GM12878 (cell line): ENCODE data around the gene ERAL1. TPM values are rescaled to one million over a fixed set of nuclear protein-coding genes. Genes with fewer than 3 reads are reported as not detected.

Source experiments
- CREM ChIP-seq: IDR thresholded peaks from 2 replicates; pipeline ENCODE4 v1.6.1; 2014; ENCODE audit warnings: antibody characterized with exemption, low read depth
- CTCF ChIP-seq, 3 experiments: IDR thresholded peaks in 2 of 3; conservative IDR thresholded peaks in 1 of 3; 2 replicates each; pipeline ENCODE4 v1.5.1; 2011; ENCODE audit warnings: low read depth in 3 of 3, low read length in 3 of 3, mild to moderate bottlenecking in 3 of 3, control low read depth in 2 of 3, moderate library complexity in 2 of 3, inconsistent platforms in 1 of 3, mixed read lengths in 1 of 3; ENCODE audit not compliant: control insufficient read depth in 2 of 3, insufficient read depth in 1 of 3; ENCODE audit errors: extremely low read depth in 1 of 3
- ETV6 ChIP-seq, 2 experiments: fragments of 450-650 bp in 1 of 2; IDR thresholded peaks in 1 of 2; conservative IDR thresholded peaks in 1 of 2; 2 replicates each; pipeline ENCODE4 v1.6.1; 2014; ENCODE audit warnings: antibody characterized with exemption in 1 of 2, borderline replicate concordance in 1 of 2, low read depth in 1 of 2, mild to moderate bottlenecking in 1 of 2, moderate library complexity in 1 of 2
- FOXK2 ChIP-seq: fragments of 450-650 bp; IDR thresholded peaks from 2 replicates; pipeline ENCODE4 v1.6.1; 2017; ENCODE audit warnings: mild to moderate bottlenecking, moderate library complexity
- KAT2A ChIP-seq: conservative IDR thresholded peaks from 2 replicates; pipeline ENCODE4 v1.6.1; 2011; ENCODE audit warnings: low read depth, low read length; ENCODE audit not compliant: control insufficient read depth
- MTA2 ChIP-seq: fragments of 450-650 bp; IDR thresholded peaks from 2 replicates; pipeline ENCODE4 v1.6.1; 2016; ENCODE audit warnings: low read depth, mild to moderate bottlenecking, moderate library complexity
- MTA3 ChIP-seq: IDR thresholded peaks from 2 replicates; pipeline ENCODE4 v1.6.1; 2012; ENCODE audit warnings: low read length, inconsistent platforms, borderline replicate concordance
- MYC ChIP-seq: IDR thresholded peaks from 2 replicates; pipeline ENCODE4 v1.6.1; 2011; ENCODE audit warnings: mild to moderate bottlenecking, low read length, moderate library complexity, inconsistent platforms; ENCODE audit not compliant: insufficient read depth, insufficient replicate concordance, insufficient read length, severe bottlenecking
- NFYA ChIP-seq: IDR thresholded peaks from 2 replicates; pipeline ENCODE4 v1.6.1; 2011; ENCODE audit warnings: low read depth, mild to moderate bottlenecking, low read length, improper control_type of control experiment, borderline replicate concordance
- NR2F1 ChIP-seq: fragments of 450-650 bp; conservative IDR thresholded peaks from 2 replicates; pipeline ENCODE4 v1.6.1; 2017; ENCODE audit warnings: mild to moderate bottlenecking
- PBX3 ChIP-seq: IDR thresholded peaks from 2 replicates; pipeline ENCODE4 v1.6.1; 2011; ENCODE audit warnings: mild to moderate bottlenecking, low read depth, low read length, moderate library complexity; ENCODE audit not compliant: insufficient replicate concordance
- POLR2A ChIP-seq: IDR thresholded peaks from 2 replicates; pipeline ENCODE4 v1.6.1; 2011; ENCODE audit warnings: low read depth, mild to moderate bottlenecking, low read length
- RAD51 ChIP-seq: fragments of 450-650 bp; IDR thresholded peaks from 2 replicates; pipeline ENCODE4 v1.6.1; 2016; ENCODE audit warnings: moderate library complexity, mild to moderate bottlenecking, inconsistent platforms
- TCF12 ChIP-seq: IDR thresholded peaks from 2 replicates; pipeline ENCODE4 v1.6.1; 2011; ENCODE audit warnings: low read depth, mild to moderate bottlenecking, low read length
- TCF7 ChIP-seq: IDR thresholded peaks from 2 replicates; pipeline ENCODE4 v1.6.1; 2014; ENCODE audit warnings: antibody characterized with exemption, borderline replicate concordance
- WRNIP1 ChIP-seq: IDR thresholded peaks from 2 replicates; pipeline ENCODE4 v1.6.1; 2011; ENCODE audit warnings: low read depth, low read length, improper control_type of control experiment, borderline replicate concordance
- ZNF592 ChIP-seq: fragments of 450-650 bp; IDR thresholded peaks from 2 replicates; pipeline ENCODE4 v1.6.1; 2017; ENCODE audit warnings: mild to moderate bottlenecking, moderate library complexity
- ZZZ3 ChIP-seq: IDR thresholded peaks from 2 replicates; pipeline ENCODE4 v1.6.1; 2011; ENCODE audit warnings: low read depth; ENCODE audit not compliant: control insufficient read depth, insufficient read length
- polyA plus RNA-seq, 11 experiments: library from polyadenylated mRNA; depleted of rRNA in 4 of 11; unstranded in 6 of 11; stranded (reverse) in 5 of 11; fragments of >200 nt; fragmentation: Nextera tagmentation in 4 of 11; fragmentation: Illumina TruSeq in 1 of 11; extraction: Ambion mirVana in 4 of 11; extraction: Trizol in 1 of 11; gene quantifications; 1 replicate in 1 of 11; 2 replicates in 10 of 11; pipeline versions ENCODE4 v1.2.1 to v1.2.3, GENCODE V29; 2011 to 2016; ENCODE audit warnings: inconsistent platforms in 2 of 11, missing spikeins in 2 of 11, low read depth in 1 of 11
- total RNA-seq, 4 experiments: library from RNA; depleted of rRNA in 3 of 4; stranded (reverse); fragments of >200 nt in 3 of 4; fragmentation: Illumina TruSeq in 1 of 4; extraction: Trizol in 1 of 4; gene quantifications; 2 replicates each; pipeline versions ENCODE4 v1.2.1 to v1.2.3, GENCODE V29; 2013 to 2021
- TF ChIP-seq, protein P1 (sequence below): fragments of 450-650 bp; formaldehyde crosslinking; IDR thresholded peaks from 2 replicates; pipeline ENCODE4 v1.5.0; 2022; ENCODE audit warnings: mild to moderate bottlenecking, missing genetic modification characterization

The ERAL1 gene
- total and polyA plus RNA-seq, 10 of the 15 experiments (the other 5 are each of a cell fraction or from before 2014, with no cell fraction given) = 27.7 to 175 (median 104) TPM

DNA sequence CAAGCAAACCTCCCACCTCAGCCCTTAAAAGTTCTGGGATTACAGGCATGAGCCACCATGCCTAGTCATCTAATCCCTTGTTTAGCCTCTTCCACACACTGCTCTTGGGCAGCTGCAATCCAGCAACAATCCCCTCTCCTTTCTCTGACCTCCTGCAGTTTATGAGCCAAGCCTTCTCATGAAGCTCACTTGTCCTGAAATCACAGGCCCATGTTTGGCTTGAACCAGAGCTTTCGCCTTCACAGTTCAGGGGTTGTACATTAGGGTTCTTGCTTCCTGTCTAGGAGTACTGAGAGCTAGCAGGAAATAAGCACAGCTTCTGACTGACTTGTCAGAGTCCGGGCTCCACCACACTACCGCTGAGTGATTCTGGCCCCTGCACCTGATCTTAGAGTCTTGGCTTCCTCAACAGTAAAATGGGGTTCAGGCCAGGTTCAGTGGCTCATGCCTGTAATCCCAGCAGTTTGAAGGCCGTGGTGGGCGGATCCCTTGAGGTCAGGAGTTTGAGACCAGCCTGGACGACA is 16.3 kb downstream of the ERAL1 start (continued):
- TF ChIP-seq WRNIP1 = no peak
- peak in 1 of 2 experiments; percentile 67; a peak in 1 of 4 replicates for TF ChIP-seq ETV6 (conservative IDR thresholded peaks at IDR 0.05 in 1 of 2, IDR thresholded peaks at IDR 0.05 in 1 of 2; ENCODE audit: borderline replicate concordance in 1 of 2, low read depth in 1 of 2)
- peak; percentile 61 for TF ChIP-seq POLR2A
- TF ChIP-seq NR2F1 = no peak
- TF ChIP-seq RAD51 = no peak
- no peak for TF ChIP-seq NFYA
- TF ChIP-seq PBX3 = no peak
- TF ChIP-seq TCF7 = no peak
- no peak for TF ChIP-seq CTCF (IDR thresholded peaks at IDR 0.05 in 2 of 3, conservative IDR thresholded peaks at IDR 0.05 in 1 of 3; ENCODE audit: control insufficient read depth in 2 of 3, extremely low read depth in 1 of 3, insufficient read depth in 1 of 3, low read depth in 3 of 3, low read length in 3 of 3)
- TF ChIP-seq KAT2A = no peak
- TF ChIP-seq, protein P1, sequence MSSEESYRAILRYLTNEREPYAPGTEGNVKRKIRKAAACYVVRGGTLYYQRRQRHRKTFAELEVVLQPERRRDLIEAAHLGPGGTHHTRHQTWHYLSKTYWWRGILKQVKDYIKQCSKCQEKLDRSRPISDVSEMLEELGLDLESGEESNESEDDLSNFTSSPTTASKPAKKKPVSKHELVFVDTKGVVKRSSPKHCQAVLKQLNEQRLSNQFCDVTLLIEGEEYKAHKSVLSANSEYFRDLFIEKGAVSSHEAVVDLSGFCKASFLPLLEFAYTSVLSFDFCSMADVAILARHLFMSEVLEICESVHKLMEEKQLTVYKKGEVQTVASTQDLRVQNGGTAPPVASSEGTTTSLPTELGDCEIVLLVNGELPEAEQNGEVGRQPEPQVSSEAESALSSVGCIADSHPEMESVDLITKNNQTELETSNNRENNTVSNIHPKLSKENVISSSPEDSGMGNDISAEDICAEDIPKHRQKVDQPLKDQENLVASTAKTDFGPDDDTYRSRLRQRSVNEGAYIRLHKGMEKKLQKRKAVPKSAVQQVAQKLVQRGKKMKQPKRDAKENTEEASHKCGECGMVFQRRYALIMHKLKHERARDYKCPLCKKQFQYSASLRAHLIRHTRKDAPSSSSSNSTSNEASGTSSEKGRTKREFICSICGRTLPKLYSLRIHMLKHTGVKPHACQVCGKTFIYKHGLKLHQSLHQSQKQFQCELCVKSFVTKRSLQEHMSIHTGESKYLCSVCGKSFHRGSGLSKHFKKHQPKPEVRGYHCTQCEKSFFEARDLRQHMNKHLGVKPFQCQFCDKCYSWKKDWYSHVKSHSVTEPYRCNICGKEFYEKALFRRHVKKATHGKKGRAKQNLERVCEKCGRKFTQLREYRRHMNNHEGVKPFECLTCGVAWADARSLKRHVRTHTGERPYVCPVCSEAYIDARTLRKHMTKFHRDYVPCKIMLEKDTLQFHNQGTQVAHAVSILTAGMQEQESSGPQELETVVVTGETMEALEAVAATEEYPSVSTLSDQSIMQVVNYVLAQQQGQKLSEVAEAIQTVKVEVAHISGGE = 0 out of 2 replicates have a peak, but pooled peaks have one; percentile 24
- no peak for TF ChIP-seq FOXK2
- TF ChIP-seq ZZZ3 = no peak
- TF ChIP-seq CREM = peak; percentile 31; the same call in 1 of the 2 replicates
- TF ChIP-seq MTA2 = no peak
- TF ChIP-seq MTA3 = no peak
- TF ChIP-seq TCF12 = 0 out of 2 replicates have a peak, but pooled peaks have one; percentile 32
- no peak for TF ChIP-seq ZNF592
- no peak for TF ChIP-seq MYC
